Measurements from ENCODE around the gene BANF1.

BANF1 gene

GRCh38 chr11:66042227-66042995, 40.1 kb downstream of the BANF1 start:
- no peak for FAIRE-seq

DNA sequence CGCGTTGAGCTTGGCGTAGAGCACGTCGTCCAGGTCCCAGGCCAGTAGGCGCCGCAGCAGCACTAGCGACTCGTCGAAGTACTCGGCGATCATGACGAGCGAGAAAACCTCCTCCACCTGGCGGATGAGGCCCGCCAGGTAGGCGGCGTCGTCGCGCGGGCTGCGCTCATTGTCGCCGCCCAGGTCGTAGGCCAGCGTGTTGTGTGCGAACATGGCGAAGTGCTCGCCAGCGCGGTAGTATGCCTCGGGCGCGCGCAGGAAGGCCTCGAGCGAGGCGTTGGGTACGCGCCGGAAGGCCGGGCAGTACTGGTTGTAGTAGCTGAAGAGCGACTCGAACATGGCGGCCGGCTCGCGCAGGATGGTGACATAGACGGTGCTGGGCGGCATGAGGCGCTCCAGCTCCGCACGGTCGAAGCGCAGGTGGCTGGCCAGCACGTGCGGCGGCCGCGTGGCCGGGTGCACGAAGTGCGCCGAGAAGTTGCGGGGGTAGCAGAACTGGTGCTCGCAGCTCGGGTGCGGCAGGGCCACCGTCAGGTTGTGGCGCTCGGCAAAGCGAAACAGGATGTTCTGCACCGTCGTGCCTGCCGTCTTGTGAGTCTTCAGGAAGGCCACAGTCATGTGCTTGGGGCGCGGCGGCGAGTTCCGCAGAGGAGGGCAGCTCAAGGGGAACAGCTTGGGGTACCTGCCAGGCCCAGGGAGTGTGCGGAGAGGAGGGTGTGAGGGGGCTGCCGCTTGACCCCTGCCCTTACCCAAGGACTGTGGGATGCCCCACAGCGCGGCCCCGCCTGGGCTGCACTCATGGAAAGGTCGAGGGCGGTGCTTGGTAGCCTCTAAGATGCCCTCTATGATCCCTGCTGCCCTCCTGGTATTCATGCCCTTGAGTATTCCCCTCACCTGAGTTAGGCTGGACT, 40.9 kb downstream of the BANF1 start:
- no peak for FAIRE-seq

- no peak for FAIRE-seq
Observed at GRCh38 chr11:66044757-66045156, 42.5 kb downstream of the BANF1 start.

DNA sequence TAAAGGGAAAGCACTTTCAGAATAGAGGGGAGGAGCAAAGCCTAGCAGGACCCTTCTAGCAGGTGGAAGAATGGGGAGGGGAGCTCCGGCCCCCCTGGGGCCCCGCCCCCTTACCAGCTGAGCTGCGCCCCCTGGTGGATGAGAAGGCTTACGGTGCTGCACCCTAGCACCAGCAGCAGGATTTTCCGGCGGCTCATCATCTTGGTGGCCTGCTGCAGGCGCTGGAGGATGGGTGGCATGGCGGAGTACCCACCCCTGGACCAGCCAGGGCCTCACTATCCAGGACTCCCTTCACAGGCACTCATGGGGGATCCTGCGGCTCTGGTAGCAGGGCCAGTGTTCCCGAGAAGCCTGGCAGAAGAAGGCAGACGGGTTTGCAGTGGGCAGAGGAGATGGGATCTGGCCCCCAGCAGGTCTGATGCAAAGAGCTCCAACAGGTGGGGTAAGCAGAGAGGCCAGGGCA, 42.9 kb downstream of the BANF1 start:
- FAIRE-seq: no peak

DNA sequence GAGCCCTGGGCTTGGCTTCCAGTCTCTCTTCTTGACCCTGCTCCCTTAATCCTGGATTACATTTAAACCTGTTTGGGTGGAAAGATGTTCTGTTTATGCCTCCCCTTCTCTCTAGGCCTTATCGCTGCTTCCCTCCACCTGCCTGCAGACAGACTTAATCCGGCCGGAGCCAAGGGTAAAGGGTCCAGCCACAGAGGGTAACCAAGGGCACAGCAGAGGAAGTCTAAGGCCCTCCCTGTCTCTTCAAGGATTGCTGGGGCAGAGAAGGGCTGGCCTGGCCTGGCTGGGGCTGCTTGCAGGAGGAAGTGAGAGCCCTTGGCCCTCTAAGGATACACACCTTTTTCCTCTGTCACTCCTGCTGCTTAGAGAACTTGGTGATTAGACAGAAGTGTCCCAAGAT, 44.6 kb downstream of the BANF1 start:
- no peak for FAIRE-seq

DNA sequence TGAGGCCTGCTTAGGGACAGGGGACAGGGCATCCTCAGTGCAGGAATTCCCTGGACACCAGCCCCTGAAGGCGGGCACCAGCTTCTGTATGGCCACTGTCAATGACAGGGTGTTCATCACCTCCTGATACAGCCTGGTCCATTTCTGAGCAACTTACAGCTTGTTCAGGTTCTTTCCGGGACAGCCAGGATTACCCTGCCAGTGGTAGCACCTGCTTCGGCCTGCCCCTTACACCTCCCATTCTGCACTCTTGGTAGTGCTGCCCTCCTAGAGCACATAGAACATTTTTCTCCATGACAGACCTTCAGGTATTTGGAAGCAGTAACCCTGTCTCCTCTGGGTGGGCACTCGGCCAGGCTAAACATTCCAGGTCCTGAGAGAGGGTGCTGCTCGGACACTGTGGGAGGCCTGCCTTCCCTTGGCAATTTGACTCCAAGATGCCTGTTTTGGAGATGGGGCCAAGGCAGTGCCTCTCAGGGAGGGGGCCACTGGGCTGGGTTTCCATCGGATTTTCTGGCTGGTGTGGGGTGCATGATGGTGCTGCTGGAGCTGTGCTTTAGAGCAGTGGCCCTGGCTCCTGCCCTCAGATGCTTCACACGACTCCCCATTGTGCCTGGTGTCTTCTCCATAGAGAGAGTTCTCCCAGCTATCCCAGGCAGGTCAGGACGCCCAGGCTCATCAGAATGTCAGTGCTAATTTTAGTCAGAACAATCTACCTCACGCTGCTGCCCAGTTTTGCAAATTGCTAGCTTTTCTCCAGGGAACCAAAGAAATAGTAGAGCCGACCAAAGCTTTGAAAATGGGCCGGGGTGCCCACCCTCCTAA, 45.5 kb downstream of the BANF1 start:
- no peak for FAIRE-seq

DNA sequence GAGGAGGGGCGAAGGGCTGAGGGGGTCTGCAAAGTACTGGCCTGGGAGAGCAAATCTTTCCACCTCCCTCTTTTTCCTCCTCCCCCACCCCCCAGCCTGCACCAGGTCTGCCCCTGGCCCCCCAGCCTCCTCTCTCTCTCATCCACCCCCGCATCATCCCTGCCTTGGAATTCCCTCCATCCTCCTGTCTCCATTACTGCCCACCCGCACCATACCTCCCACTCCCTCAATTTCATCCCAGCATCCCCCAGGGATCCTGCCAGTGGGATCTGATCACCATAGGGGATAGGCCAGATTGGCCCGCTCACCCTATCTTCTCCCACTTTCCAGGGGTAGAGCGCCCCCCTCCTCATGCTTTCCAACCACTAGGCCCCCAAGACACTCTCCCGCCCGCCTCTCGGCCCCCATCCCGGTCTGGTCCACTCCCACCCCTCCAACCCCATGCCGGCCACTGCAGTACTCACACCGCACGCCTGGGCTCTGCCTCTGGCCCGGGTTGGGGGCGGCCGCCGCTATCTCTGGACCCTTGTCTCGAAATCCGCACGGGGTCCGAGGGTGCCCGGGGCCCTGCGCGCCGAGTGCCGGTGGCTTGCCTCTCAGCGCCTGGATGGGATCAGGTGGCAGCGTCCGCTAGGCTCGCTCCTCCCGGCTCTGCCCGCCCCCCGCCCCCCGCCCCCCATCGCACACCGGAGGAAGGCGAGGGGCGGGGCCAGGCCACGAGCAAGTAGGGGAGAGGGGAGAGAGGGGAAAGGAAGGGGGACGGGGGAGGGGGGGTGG, 46.4 kb downstream of the BANF1 start, which contains the start of gene GAL3ST3:
Gene GAL3ST3, minus strand, starts transcription at position 615 of the 777 bp plus-strand sequence. CDS start 3,746 bp downstream, outside the sequence.
- no peak for FAIRE-seq

DNA sequence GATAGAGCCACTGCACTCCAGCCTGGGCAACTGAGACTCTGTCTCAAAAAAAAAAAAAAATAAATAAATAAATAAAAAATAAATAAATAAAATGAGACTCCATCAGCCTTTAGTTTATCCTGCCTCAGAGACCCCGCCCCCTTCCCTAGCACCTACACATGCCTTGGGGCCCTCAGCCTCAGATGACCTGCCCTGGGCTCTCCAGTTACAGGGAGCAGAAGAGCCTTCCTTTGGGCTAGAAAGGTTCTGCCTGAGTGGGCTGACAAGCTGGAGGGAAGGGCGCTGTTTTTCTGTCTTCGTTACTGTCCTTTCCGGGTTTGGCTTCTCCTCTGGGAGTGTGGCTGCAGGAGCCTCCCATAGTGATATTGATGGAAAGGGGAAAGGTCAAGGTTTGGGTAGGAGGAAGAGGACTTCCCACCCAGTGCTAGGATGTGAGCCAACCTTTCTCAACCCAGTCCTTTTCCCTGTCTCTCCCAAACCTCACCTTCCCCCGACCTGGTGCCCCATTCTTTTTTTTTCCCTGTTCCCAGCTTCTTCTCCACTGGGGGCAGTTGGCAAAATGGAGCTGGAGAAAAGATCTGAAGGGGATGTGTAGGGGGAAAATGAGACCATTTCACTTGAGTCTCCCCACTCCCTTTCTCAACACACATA, 48.4 kb downstream of the BANF1 start:
- no peak for FAIRE-seq

DNA sequence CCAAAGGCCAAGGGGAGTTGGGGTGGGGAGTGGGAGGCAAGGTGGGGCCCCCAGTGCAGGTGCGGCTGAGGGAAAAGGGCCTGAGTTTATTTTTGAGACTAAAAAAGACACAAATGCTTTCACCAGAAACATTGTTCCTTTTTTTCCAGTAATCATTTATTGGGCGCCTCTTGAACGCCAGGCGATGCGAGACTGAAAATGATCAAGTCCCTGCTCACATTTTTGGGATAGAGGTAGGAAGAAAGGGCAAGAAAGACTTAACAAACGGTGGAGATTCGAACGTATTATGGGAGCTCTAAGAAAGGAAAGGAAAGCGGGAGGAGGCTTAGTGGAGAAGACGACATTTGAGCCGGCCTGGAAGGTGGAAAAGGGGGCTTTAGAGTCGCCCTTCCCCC, 49.1 kb downstream of the BANF1 start:
- FAIRE-seq: no peak

GRCh38 chr11:66051766-66052663, 49.7 kb downstream of the BANF1 start, which contains the start of gene SF3B2:
TSS of gene SF3B2 (plus strand) at chr11:66052364. CDS start at chr11:66052385, 21 bp downstream.
- peak; percentile 31 for FAIRE-seq

DNA sequence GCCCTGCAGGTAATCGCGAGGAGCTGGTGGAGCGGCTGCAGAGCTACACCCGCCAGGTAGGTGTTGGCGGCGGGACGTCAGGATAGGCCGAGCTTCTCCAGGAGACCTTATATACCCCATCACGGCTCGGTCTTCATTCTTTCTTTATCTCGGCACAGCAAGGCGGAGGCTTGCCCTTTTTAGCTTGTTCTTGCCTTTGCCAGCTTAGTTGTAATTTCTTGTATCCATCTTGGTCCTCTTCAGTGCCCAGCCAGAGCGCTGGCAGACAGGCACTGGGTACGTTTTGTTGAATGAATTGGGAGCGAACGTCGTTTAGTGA, 50.3 kb downstream of the BANF1 start:
- no peak for FAIRE-seq

Measured in TTC549 (cell line).